AG09309 (cell line): ENCODE measurements around the gene AXIN2.

Source experiments
- DNase-seq: peaks from one replicate; pipeline ENCODE4 v3.0.0-alpha.2; 2010; ENCODE audit warnings: low read depth
- H3K4me3 ChIP-seq: 2 replicates; pipeline ENCODE4 v1.5.1; 2011; ENCODE audit warnings: mild to moderate bottlenecking, low read depth, low read length, moderate library complexity; ENCODE audit not compliant: control insufficient read depth
- TF ChIP-seq, protein P1 (sequence below): IDR thresholded peaks from 2 replicates; pipeline ENCODE4 v1.5.1; 2011; ENCODE audit warnings: mild to moderate bottlenecking, low read depth, low read length, inconsistent platforms; ENCODE audit not compliant: insufficient read depth, control insufficient read depth; ENCODE audit errors: missing control alignments

Gene AXIN2

DNA sequence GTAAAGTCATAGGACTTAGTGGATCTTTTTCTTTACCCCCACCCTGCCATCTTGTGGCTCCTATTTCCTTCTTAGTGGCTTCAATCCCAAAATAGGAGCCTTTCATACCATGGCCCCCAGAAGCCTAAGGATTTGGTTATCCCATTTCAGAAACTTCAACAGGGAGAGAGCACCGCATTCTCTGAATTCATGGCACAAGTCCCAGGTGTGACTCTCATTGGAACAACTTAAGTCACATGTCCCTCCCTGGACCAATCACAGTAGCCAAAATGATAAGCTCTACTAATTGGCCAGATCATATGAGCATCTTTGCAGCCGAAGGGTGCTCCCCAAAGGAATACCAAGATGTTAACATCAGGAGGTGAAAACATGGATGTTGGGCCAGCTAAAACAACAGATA lies 43.2 kb downstream of the AXIN2 start:
- TF ChIP-seq, protein P1, sequence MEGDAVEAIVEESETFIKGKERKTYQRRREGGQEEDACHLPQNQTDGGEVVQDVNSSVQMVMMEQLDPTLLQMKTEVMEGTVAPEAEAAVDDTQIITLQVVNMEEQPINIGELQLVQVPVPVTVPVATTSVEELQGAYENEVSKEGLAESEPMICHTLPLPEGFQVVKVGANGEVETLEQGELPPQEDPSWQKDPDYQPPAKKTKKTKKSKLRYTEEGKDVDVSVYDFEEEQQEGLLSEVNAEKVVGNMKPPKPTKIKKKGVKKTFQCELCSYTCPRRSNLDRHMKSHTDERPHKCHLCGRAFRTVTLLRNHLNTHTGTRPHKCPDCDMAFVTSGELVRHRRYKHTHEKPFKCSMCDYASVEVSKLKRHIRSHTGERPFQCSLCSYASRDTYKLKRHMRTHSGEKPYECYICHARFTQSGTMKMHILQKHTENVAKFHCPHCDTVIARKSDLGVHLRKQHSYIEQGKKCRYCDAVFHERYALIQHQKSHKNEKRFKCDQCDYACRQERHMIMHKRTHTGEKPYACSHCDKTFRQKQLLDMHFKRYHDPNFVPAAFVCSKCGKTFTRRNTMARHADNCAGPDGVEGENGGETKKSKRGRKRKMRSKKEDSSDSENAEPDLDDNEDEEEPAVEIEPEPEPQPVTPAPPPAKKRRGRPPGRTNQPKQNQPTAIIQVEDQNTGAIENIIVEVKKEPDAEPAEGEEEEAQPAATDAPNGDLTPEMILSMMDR = no peak
- DNase-seq = no peak
- H3K4me3 ChIP-seq = no peak overlapping the region

DNA sequence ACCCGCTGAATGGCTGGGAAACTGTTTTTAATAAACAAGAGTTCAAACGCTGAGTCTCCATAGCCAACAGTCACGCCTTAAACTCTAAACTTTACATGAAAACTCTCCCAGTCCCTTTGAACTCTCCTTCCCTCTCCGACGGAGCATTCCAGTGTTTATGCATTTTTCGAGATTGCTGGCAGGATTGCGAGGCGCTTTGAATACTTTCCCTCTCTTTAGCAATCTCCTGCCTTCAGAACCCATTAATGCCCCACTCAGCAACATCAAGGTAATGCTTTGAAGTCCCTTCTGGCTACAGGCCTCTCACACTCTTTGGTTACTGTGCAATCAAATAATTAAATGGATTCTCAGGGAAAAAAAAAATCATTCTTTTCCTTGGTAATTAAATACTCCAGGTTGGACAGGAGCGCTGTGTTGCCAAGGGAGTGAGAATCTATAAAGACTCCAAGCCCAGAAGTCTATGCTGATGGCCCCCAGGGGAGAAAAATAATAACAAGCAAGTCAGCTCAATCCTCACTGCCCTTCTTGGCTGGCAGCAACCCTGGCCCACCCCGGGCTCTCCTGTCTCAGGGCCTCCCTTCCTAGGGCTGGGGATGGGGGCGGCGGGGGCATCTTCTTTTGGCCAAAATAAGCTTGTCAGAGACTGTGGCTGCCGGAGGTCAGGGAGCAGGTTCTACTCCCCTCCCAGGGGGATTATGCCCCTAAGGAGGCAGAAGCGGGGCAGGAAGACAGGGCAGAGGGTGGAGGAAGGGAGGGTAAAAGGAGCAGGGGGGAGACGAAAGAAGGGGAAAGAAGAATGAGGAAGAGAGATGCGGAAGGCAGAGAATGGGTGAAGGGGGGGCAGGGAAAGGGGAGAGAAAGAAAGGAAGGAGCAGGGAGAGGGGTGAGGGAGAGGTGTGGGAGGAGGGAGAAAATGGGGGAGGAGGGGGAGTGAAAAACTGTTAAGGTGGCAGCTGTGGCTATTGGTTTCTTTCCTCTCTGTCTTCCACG lies 45.2 kb downstream of the AXIN2 start:
- no peak for DNase-seq
- H3K4me3 ChIP-seq = no peak overlapping the region
- TF ChIP-seq, protein P1 = no peak

DNA sequence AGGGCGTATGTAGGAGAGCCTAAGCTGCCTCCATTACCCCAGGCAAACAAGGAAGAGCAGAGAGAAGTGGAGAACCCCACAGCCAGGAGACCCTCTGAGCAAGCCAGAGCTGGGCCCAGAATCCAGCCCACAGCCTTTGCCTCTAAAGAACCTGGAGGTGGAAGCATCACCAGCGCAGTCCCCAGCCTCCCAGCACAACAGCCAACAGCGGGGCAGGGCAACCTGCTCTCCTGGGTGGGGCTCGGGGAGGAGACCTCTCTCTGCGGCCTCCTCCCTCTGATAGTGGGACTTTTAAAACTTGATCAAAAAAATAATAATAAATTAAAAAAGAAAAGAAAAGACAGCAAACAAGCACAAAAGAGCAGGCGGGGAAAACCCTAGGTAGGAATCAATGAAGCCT lies 45.9 kb downstream of the AXIN2 start:
- TF ChIP-seq, protein P1 = no peak
- DNase-seq = no peak
- H3K4me3 ChIP-seq = no peak overlapping the region

DNA sequence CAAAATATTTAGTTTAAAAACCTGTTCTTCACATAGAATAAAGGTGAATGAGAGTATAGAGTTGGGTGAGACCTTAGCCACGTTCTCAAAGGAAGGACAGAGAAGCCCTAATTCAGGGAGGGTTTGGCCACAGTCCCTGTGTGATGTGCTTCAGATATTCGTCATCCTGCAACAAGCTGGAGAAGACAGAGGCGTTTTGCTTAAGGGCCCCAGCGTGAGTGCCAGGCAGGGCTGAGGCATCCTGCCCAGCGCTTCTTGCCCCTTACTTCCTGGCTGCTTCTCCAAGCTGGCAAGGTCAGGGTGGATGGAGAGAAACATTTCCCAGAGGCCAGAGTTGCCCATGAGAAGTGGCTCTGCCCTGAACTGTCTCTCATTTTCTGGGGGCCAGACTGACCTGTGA lies 46.9 kb downstream of the AXIN2 start:
- no peak for DNase-seq
- TF ChIP-seq, protein P1 = no peak
- H3K4me3 ChIP-seq = no peak overlapping the region

DNA sequence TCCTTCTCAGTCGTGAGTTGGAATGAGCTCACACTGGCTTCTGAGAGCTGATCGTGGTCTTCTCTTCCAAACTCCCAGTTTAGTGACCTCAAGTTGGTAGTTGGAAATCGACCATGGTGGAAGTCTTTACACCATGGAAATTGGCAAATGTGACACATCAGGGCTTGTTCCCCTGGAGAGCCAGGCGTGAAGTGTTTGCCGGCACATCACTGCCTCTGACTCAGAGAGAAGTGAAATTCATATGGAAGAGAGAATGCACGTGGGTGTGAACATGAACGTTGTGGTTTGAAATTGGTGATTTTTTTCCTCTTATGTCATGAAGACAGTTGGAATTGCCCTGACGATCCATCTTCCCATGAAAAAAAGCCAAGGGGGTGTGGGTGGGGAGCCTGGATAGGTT lies 47.4 kb downstream of the AXIN2 start:
- DNase-seq = no peak
- TF ChIP-seq, protein P1 = no peak
- no peak overlapping the region for H3K4me3 ChIP-seq

DNA sequence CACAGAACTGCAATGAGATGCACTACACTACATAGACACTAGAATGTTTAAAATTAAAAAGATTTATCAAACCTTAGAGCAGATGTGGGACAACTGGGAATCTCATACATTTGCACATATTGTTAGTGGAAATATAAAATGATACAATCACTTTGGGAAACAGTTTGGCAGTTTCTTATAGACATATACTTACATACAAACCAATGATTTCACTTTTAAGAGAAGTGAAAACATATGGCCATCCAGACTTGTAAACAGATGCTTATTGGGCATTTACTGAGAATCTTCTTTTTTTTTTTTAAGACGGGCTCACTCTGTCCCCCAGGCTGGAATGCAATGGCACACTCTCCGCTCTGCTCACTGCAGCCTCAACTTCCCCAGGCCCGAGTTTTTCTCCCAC lies 50.1 kb downstream of the AXIN2 start:
- TF ChIP-seq, protein P1 = no peak

More for the DNA sequence above, 50.1 kb downstream of the AXIN2 start:
- DNase-seq = no peak
- H3K4me3 ChIP-seq = no peak overlapping the region
